GM21381 (cell line): ENCODE data around the gene LBX1.
"Not testable (repeated sequence)": the region's sequence is repeated elsewhere in the genome, so short reads cannot be mapped to it uniquely, and the experiment has no call there.

Experiments used
- ATAC-seq: cut with Tn5 transposase; IDR thresholded peaks from one replicate; pipeline ENCODE4 v1.9.1; 2021; ENCODE audit warnings: mild to moderate bottlenecking, moderate library complexity; ENCODE audit not compliant: unreplicated experiment

The LBX1 gene

GRCh38 chr10:101214446-101215396, 14.5 kb downstream of the LBX1 start:
- ATAC-seq, result no peak

- no peak for ATAC-seq
Observed at GRCh38 chr10:101208543-101208942, 20.7 kb downstream of the LBX1 start.

GRCh38 chr10:101207026-101207425, 22.2 kb downstream of the LBX1 start:
- ATAC-seq, result no peak

- ATAC-seq, result not testable (repeated sequence)
Observed at GRCh38 chr10:101202667-101203066, 26.6 kb downstream of the LBX1 start.

GRCh38 chr10:101198326-101198977, 30.8 kb downstream of the LBX1 start:
- ATAC-seq, result not testable (repeated sequence)

- ATAC-seq, result no peak
Observed at GRCh38 chr10:101195921-101196320, 33.3 kb downstream of the LBX1 start.

- no peak for ATAC-seq
Observed at GRCh38 chr10:101189461-101190401, 39.5 kb downstream of the LBX1 start.

GRCh38 chr10:101188942-101189341, 40.3 kb downstream of the LBX1 start:
- ATAC-seq, result no peak

- no peak for ATAC-seq
Observed at GRCh38 chr10:101183458-101184183, 45.6 kb downstream of the LBX1 start.

- no peak for ATAC-seq
Observed at GRCh38 chr10:101182936-101183335, 46.3 kb downstream of the LBX1 start.
